Transverse colon (tissue), 4 donors: ENCODE measurements around the gene BIK.

Experiments used
- CTCF ChIP-seq, 5 experiments: fragments of 200-600 bp in 3 of 5; fragments of 450-650 bp in 2 of 5; sonication (generic) in 3 of 5; IDR thresholded peaks; 1 replicate in 2 of 5; 2 replicates in 3 of 5; pipeline ENCODE4 v1.5.1; 2016 to 2017; ENCODE audit warnings: antibody characterized with exemption in 5 of 5, inconsistent platforms in 3 of 5, mild to moderate bottlenecking in 2 of 5, moderate library complexity in 1 of 5
- EP300 ChIP-seq: sonication (generic); formaldehyde crosslinking; IDR thresholded peaks from one replicate; pipeline ENCODE4 v1.6.1; 2017; ENCODE audit warnings: antibody characterized with exemption, low read depth
- POLR2A ChIP-seq: fragments of 450-650 bp; IDR thresholded peaks from one replicate; pipeline ENCODE4 v1.6.1; 2016; ENCODE audit warnings: antibody characterized with exemption, mild to moderate bottlenecking, moderate library complexity
- POLR2AphosphoS5 ChIP-seq, 3 donors: sonication (generic); formaldehyde crosslinking; IDR thresholded peaks; one replicate each; pipeline ENCODE4 v1.6.1; 2016; ENCODE audit warnings: antibody characterized with exemption in 3 of 3

GRCh38 chr22:43151251-43152002 is 40.9 kb downstream of the BIK start, which contains the start of gene TSPO:
- TF ChIP-seq POLR2AphosphoS5 (IDR thresholded peaks at IDR 0.05) (peak; percentile 75 to 85 (median 83)), CTCF (IDR thresholded peaks at IDR 0.05) (no peak), POLR2A (peak; percentile 62), EP300 (no peak)
